ENCODE measurements around the gene NBPF3.
A peak's percentile ranks its signal among the peaks of the same experiment; 100 is the strongest.
"Not testable (repeated sequence)": the region's sequence is repeated elsewhere in the genome, so short reads cannot be mapped to it uniquely, and the experiment has no call there.

The NBPF3 gene

GRCh38 chr1:21439721-21440629, at the start of gene NBPF3:
Gene NBPF3, plus strand, starts transcription at chr1:21440137. Its CDS starts 4,950 bp downstream, at chr1:21445087.
- DNase-seq: peak; percentile 88 to 92

GRCh38 chr1:21391497-21391896, 48.4 kb upstream of the NBPF3 start:
- DNase-seq: no peak

GRCh38 chr1:21392587-21393263, 47.2 kb upstream of the NBPF3 start:
- no peak for DNase-seq

- DNase-seq: no peak
These were observed 43.4 kb upstream of the NBPF3 start for GRCh38 chr1:21396516-21396915.

- peak; percentile 23 to 39 for DNase-seq
These were observed 42.1 kb upstream of the NBPF3 start for GRCh38 chr1:21397813-21398188.

GRCh38 chr1:21401726-21402346, 38.1 kb upstream of the NBPF3 start:
- not testable (repeated sequence) for DNase-seq

GRCh38 chr1:21406659-21407058, 33.3 kb upstream of the NBPF3 start:
- no peak for DNase-seq

GRCh38 chr1:21409897-21410296, 30.0 kb upstream of the NBPF3 start:
- not testable (repeated sequence) for DNase-seq

GRCh38 chr1:21414015-21414414, 25.9 kb upstream of the NBPF3 start:
- DNase-seq: no peak

GRCh38 chr1:21420378-21420777, 19.6 kb upstream of the NBPF3 start:
- not testable (repeated sequence) for DNase-seq

- DNase-seq: not testable (repeated sequence)
These were observed 18.6 kb upstream of the NBPF3 start for GRCh38 chr1:21421307-21421706.

- DNase-seq: not testable (repeated sequence)
These were observed 12.0 kb upstream of the NBPF3 start for GRCh38 chr1:21427798-21428480.

GRCh38 chr1:21428481-21429073, 11.4 kb upstream of the NBPF3 start:
- DNase-seq: not testable (repeated sequence)

- not testable (repeated sequence) for DNase-seq
These were observed 10.7 kb upstream of the NBPF3 start for GRCh38 chr1:21429210-21429609.

- not testable (repeated sequence) for DNase-seq
These were observed 9.1 kb upstream of the NBPF3 start for GRCh38 chr1:21430875-21431274.

- no peak for DNase-seq
These were observed 5.5 kb upstream of the NBPF3 start for GRCh38 chr1:21434394-21434793.

GRCh38 chr1:21435646-21436487, 4.1 kb upstream of the NBPF3 start:
- DNase-seq: no peak

GRCh38 chr1:21436488-21437340, 3.2 kb upstream of the NBPF3 start:
- DNase-seq: no peak

- no peak for DNase-seq
These were observed 2.6 kb upstream of the NBPF3 start for GRCh38 chr1:21437341-21437640.

- DNase-seq: not testable (repeated sequence)
These were observed 1.2 kb upstream of the NBPF3 start for GRCh38 chr1:21438646-21439312.

All from CD4-positive, alpha-beta T cell treated with Interleukin-4 for 1 hour (primary cell).